GM12892 (cell line): Measurements from ENCODE around the gene KRTAP12-3.
"Not testable (repeated sequence)": the region's sequence is repeated elsewhere in the genome, so short reads cannot be mapped to it uniquely, and the experiment has no call there.

Experiments
- DNase-seq: peaks from one replicate; pipeline ENCODE4 v3.0.0; 2011; ENCODE audit not compliant: insufficient read length
- FAIRE-seq: peaks from 2 replicates; lab custom pipeline; 2011; peaks lifted over from hg19 to GRCh38; lab: Jason Lieb, UNC
- POLR2A ChIP-seq: IDR thresholded peaks from 2 replicates; pipeline ENCODE4 v1.6.1; 2011; ENCODE audit warnings: low read depth, low read length, control low read depth
- POLR2AphosphoS5 ChIP-seq: IDR thresholded peaks from 2 replicates; pipeline ENCODE4 v1.6.1; 2011; ENCODE audit warnings: low read depth, low read length, control low read depth
- TAF1 ChIP-seq: IDR thresholded peaks from 2 replicates; pipeline ENCODE4 v1.6.1; 2011; ENCODE audit warnings: low read depth, mild to moderate bottlenecking, control low read depth, low read length, borderline replicate concordance

Gene KRTAP12-3

GRCh38 chr21:44616591-44616926, 41.2 kb upstream of the KRTAP12-3 start:
- no peak for DNase-seq
- TF ChIP-seq POLR2A (no peak), TAF1 (no peak), POLR2AphosphoS5 (no peak)
- no peak for FAIRE-seq

- no peak for DNase-seq
- no peak for TF ChIP-seq POLR2A
- TF ChIP-seq POLR2AphosphoS5, result no peak
- no peak for TF ChIP-seq TAF1
- no peak for FAIRE-seq
Observed at GRCh38 chr21:44617071-44617501, 40.6 kb upstream of the KRTAP12-3 start.

- DNase-seq, result no peak
- TF ChIP-seq TAF1, result no peak
- TF ChIP-seq POLR2AphosphoS5, result no peak
- FAIRE-seq, result no peak
Observed at GRCh38 chr21:44618504-44618903, 39.2 kb upstream of the KRTAP12-3 start.

GRCh38 chr21:44618909-44619308, 38.8 kb upstream of the KRTAP12-3 start:
- FAIRE-seq (no peak), DNase-seq (no peak)
- no peak for TF ChIP-seq POLR2AphosphoS5
- no peak for TF ChIP-seq TAF1
- TF ChIP-seq POLR2A, result no peak

GRCh38 chr21:44619886-44620285, 37.8 kb upstream of the KRTAP12-3 start:
- no peak for TF ChIP-seq TAF1
- no peak for TF ChIP-seq POLR2A
- TF ChIP-seq POLR2AphosphoS5, result no peak
- FAIRE-seq (no peak), DNase-seq (no peak)

- TF ChIP-seq TAF1, result no peak
- no peak for TF ChIP-seq POLR2AphosphoS5
- no peak for TF ChIP-seq POLR2A
- DNase-seq (no peak), FAIRE-seq (no peak)
Observed at GRCh38 chr21:44623575-44623974, 34.2 kb upstream of the KRTAP12-3 start.

GRCh38 chr21:44625756-44626155, 32.0 kb upstream of the KRTAP12-3 start:
- no peak for TF ChIP-seq POLR2AphosphoS5
- TF ChIP-seq TAF1, result no peak
- no peak for TF ChIP-seq POLR2A
- FAIRE-seq (no peak), DNase-seq (no peak)

GRCh38 chr21:44626262-44626661, 31.5 kb upstream of the KRTAP12-3 start:
- FAIRE-seq, result no peak
- TF ChIP-seq POLR2A, result no peak
- DNase-seq, result no peak

GRCh38 chr21:44626673-44627143, 31.0 kb upstream of the KRTAP12-3 start, which contains the start of gene KRTAP10-9:
KRTAP10-9 (plus strand) TSS chr21:44627093; CDS start chr21:44627172, 79 bp downstream.
- FAIRE-seq, result no peak
- TF ChIP-seq POLR2A (no peak), POLR2AphosphoS5 (no peak), TAF1 (no peak)
- no peak for DNase-seq

GRCh38 chr21:44627181-44627822, 30.4 kb upstream of the KRTAP12-3 start:
- not testable (repeated sequence) for FAIRE-seq, DNase-seq

GRCh38 chr21:44627831-44628233, 29.9 kb upstream of the KRTAP12-3 start:
- DNase-seq, FAIRE-seq: not testable (repeated sequence)

GRCh38 chr21:44628707-44629391, 28.9 kb upstream of the KRTAP12-3 start:
- FAIRE-seq (no peak), DNase-seq (no peak)
- no peak for TF ChIP-seq TAF1
- TF ChIP-seq POLR2A, result no peak
- no peak for TF ChIP-seq POLR2AphosphoS5
